GM10847 (cell line): ENCODE data around the gene WDFY3.

Source experiments
- POLR2A ChIP-seq: IDR thresholded peaks from 2 replicates; pipeline ENCODE4 v1.6.1; 2011; ENCODE audit not compliant: insufficient read length; ENCODE audit errors: extremely low read depth

The WDFY3 gene

GRCh38 chr4:84737656-84738055 lies 228.8 kb downstream of the WDFY3 start:
- TF ChIP-seq POLR2A, result no peak

GRCh38 chr4:84734037-84734436 lies 232.5 kb downstream of the WDFY3 start:
- no peak for TF ChIP-seq POLR2A

GRCh38 chr4:84733343-84734033 lies 233.0 kb downstream of the WDFY3 start:
- TF ChIP-seq POLR2A, result no peak

- no peak for TF ChIP-seq POLR2A
Observed at GRCh38 chr4:84730375-84730774, 236.1 kb downstream of the WDFY3 start.

- no peak for TF ChIP-seq POLR2A
Observed at GRCh38 chr4:84727491-84727890, 239.0 kb downstream of the WDFY3 start.

- no peak for TF ChIP-seq POLR2A
Observed at GRCh38 chr4:84726356-84726755, 240.1 kb downstream of the WDFY3 start.

- no peak for TF ChIP-seq POLR2A
Observed at GRCh38 chr4:84722720-84723119, 243.8 kb downstream of the WDFY3 start.

GRCh38 chr4:84719115-84719514 lies 247.4 kb downstream of the WDFY3 start:
- no peak for TF ChIP-seq POLR2A

GRCh38 chr4:84718699-84719098 lies 247.8 kb downstream of the WDFY3 start:
- no peak for TF ChIP-seq POLR2A

GRCh38 chr4:84710548-84710947 lies 255.9 kb downstream of the WDFY3 start:
- no peak for TF ChIP-seq POLR2A

- TF ChIP-seq POLR2A, result no peak
Observed at GRCh38 chr4:84708406-84709135, 257.9 kb downstream of the WDFY3 start.

- no peak for TF ChIP-seq POLR2A
Observed at GRCh38 chr4:84706286-84706685, 260.2 kb downstream of the WDFY3 start.

GRCh38 chr4:84699001-84699671 lies 267.4 kb downstream of the WDFY3 start:
- TF ChIP-seq POLR2A, result no peak

GRCh38 chr4:84697615-84698201 lies 268.8 kb downstream of the WDFY3 start:
- no peak for TF ChIP-seq POLR2A

- no peak for TF ChIP-seq POLR2A
Observed at GRCh38 chr4:84697159-84697558, 269.3 kb downstream of the WDFY3 start.

- TF ChIP-seq POLR2A, result no peak
Observed at GRCh38 chr4:84691800-84692199, 274.7 kb downstream of the WDFY3 start.

- no peak for TF ChIP-seq POLR2A
Observed at GRCh38 chr4:84691170-84691691, 275.3 kb downstream of the WDFY3 start.
